IMR-90 (cell line): ENCODE data around the gene NDUFAF7. TPM values are rescaled to one million over a fixed set of nuclear protein-coding genes. Genes with fewer than 3 reads are reported as not detected.

Experiments
- ATAC-seq: fragments of 200-7000 bp; cut with Tn5 transposase; 2 replicates; pipeline ENCODE4 v1.9.1; 2020; ENCODE audit warnings: low read depth, mild to moderate bottlenecking, moderate library complexity
- BruUV-seq: library from RNA; stranded (reverse); fragments of 400-500 nt; replicated peaks from 2 replicates; lab custom pipeline; 2021; lab: Mats Ljungman, UMichigan
- CTCF ChIA-PET: fragments of 300-600 bp; formaldehyde crosslinking; extraction: SDS; loops from one replicate; lab custom pipeline; 2021; ENCODE audit warnings: antibody characterized with exemption; lab: Yijun Ruan, JAX
- POLR2A ChIA-PET: fragments of 300-600 bp; sonication (Branson Sonifier 250); formaldehyde crosslinking; loops from one replicate; lab custom pipeline; 2022; ENCODE audit warnings: antibody characterized with exemption; ENCODE audit not compliant: unreplicated experiment; lab: Charles Lee
- DNase-seq: peaks from one replicate; pipeline ENCODE4 v3.0.0; 2013
- H2AFZ ChIP-seq: replicated peaks from 2 replicates; pipeline ENCODE3; 2013; ENCODE audit warnings: low read length, mild to moderate bottlenecking; ENCODE audit not compliant: poor library complexity
- H2AK5ac ChIP-seq: 2 replicates; pipeline ENCODE4 v1.6.1; 2013; ENCODE audit warnings: low read depth, low read length, inconsistent platforms
- H2AK9ac ChIP-seq: replicated peaks from 2 replicates; pipeline ENCODE3; 2013; ENCODE audit warnings: mild to moderate bottlenecking, low read depth, low read length, moderate library complexity; ENCODE audit not compliant: poor library complexity
- H2BK120ac ChIP-seq: 2 replicates; pipeline ENCODE4 v1.6.1; 2013; ENCODE audit warnings: low read depth, low read length, inconsistent platforms
- H2BK15ac ChIP-seq: 3 replicates; pipeline ENCODE4 v1.6.1; 2013; ENCODE audit warnings: low read depth, low read length, inconsistent platforms
- H2BK20ac ChIP-seq: 2 replicates; pipeline ENCODE4 v1.6.1; 2013; ENCODE audit warnings: low read depth, mild to moderate bottlenecking, inconsistent platforms, low read length, moderate library complexity
- H2BK5ac ChIP-seq: 2 replicates; pipeline ENCODE4 v1.6.1; 2013; ENCODE audit warnings: mild to moderate bottlenecking, low read depth, low read length, inconsistent platforms; ENCODE audit not compliant: poor library complexity, severe bottlenecking
- H3K14ac ChIP-seq: replicated peaks from 2 replicates; pipeline ENCODE4 v1.6.1; 2013; ENCODE audit warnings: low read depth, low read length, inconsistent platforms
- H3K18ac ChIP-seq: 2 replicates; pipeline ENCODE4 v1.6.1; 2013; ENCODE audit warnings: low read depth, low read length, control low read depth
- H3K23ac ChIP-seq: 2 replicates; pipeline ENCODE4 v1.6.1; 2013; ENCODE audit warnings: low read depth, low read length, inconsistent platforms
- H3K27ac ChIP-seq: 2 replicates; pipeline ENCODE4 v1.5.1; 2013; ENCODE audit warnings: mild to moderate bottlenecking, control low read depth, low read length; ENCODE audit not compliant: insufficient read depth
- H3K27me3 ChIP-seq: 2 replicates; pipeline ENCODE4 v1.6.1; 2013; ENCODE audit warnings: low read length; ENCODE audit not compliant: control insufficient read depth, insufficient read depth
- H3K36me3 ChIP-seq: 2 replicates; pipeline ENCODE4 v1.6.1; 2013; ENCODE audit warnings: low read length, mixed read lengths; ENCODE audit not compliant: control insufficient read depth, insufficient read depth
- H3K4ac ChIP-seq: 2 replicates; pipeline ENCODE4 v1.6.1; 2013; ENCODE audit warnings: low read depth, low read length, inconsistent platforms
- H3K4me1 ChIP-seq: 2 replicates; pipeline ENCODE4 v1.6.1; 2013; ENCODE audit warnings: low read length, mixed read lengths; ENCODE audit not compliant: control insufficient read depth, insufficient read depth
- H3K4me2 ChIP-seq: 2 replicates; pipeline ENCODE4 v1.6.1; 2013; ENCODE audit warnings: low read depth, mild to moderate bottlenecking, control low read depth, low read length, moderate library complexity
- H3K4me3 ChIP-seq: 2 replicates; pipeline ENCODE4 v1.5.1; 2013; ENCODE audit warnings: low read depth, mild to moderate bottlenecking, control low read depth, low read length, moderate library complexity; ENCODE audit not compliant: insufficient read depth
- H3K56ac ChIP-seq: 2 replicates; pipeline ENCODE4 v1.6.1; 2013; ENCODE audit warnings: low read length, inconsistent platforms; ENCODE audit not compliant: insufficient read depth; ENCODE audit errors: extremely low read depth
- H3K79me1 ChIP-seq, 2 experiments: 2 replicates each; pipeline ENCODE4 v1.6.1; 2013; ENCODE audit warnings: low read length in 2 of 2, inconsistent platforms in 1 of 2, low read depth in 1 of 2
- H3K9ac ChIP-seq: 2 replicates; pipeline ENCODE4 v1.6.1; 2013; ENCODE audit warnings: low read depth, low read length, control low read depth
- H3K9me1 ChIP-seq: 2 replicates; pipeline ENCODE4 v1.6.1; 2013; ENCODE audit warnings: low read length, inconsistent platforms; ENCODE audit not compliant: insufficient read depth
- H3K9me3 ChIP-seq: 2 replicates; pipeline ENCODE4 v1.6.1; 2013; ENCODE audit warnings: low read length; ENCODE audit not compliant: control insufficient read depth, insufficient read depth
- H4K20me1 ChIP-seq: 2 replicates; pipeline ENCODE4 v1.6.1; 2013; ENCODE audit warnings: low read length, inconsistent platforms; ENCODE audit not compliant: insufficient read depth
- H4K5ac ChIP-seq: 2 replicates; pipeline ENCODE4 v1.6.1; 2013; ENCODE audit warnings: mild to moderate bottlenecking, low read depth, low read length, control low read depth
- H4K8ac ChIP-seq, 2 experiments: 2 replicates each; pipeline ENCODE4 v1.6.1; 2013; ENCODE audit warnings: low read depth in 2 of 2, low read length in 2 of 2, control low read depth in 1 of 2, inconsistent platforms in 1 of 2
- H4K91ac ChIP-seq: 2 replicates; pipeline ENCODE4 v1.6.1; 2013; ENCODE audit warnings: low read depth, low read length, inconsistent platforms; ENCODE audit not compliant: insufficient read depth
- CTCF ChIP-seq: conservative IDR thresholded peaks from 2 replicates; pipeline ENCODE4 v1.5.1; 2012; ENCODE audit warnings: mild to moderate bottlenecking, low read depth, low read length, improper control_type of control experiment
- ELK1 ChIP-seq: fragments of 150-350 bp; IDR thresholded peaks from 2 replicates; pipeline ENCODE4 v1.6.1; 2016; ENCODE audit warnings: low read depth, mild to moderate bottlenecking, low read length, moderate library complexity, borderline replicate concordance
- MAFK ChIP-seq: IDR thresholded peaks from 2 replicates; pipeline ENCODE4 v1.6.1; 2012; ENCODE audit warnings: low read depth, low read length, improper control_type of control experiment
- MAZ ChIP-seq: IDR thresholded peaks from 2 replicates; pipeline ENCODE4 v1.6.1; 2012; ENCODE audit warnings: low read depth, mild to moderate bottlenecking, low read length, improper control_type of control experiment, moderate library complexity, borderline replicate concordance
- MXI1 ChIP-seq: IDR thresholded peaks from 2 replicates; pipeline ENCODE4 v1.6.1; 2012; ENCODE audit warnings: low read depth, mild to moderate bottlenecking, low read length, moderate library complexity, borderline replicate concordance
- NFE2L2 ChIP-seq: fragments of 150-350 bp; IDR thresholded peaks from 2 replicates; pipeline ENCODE4 v1.6.1; 2016; ENCODE audit warnings: low read depth, mild to moderate bottlenecking, low read length
- RAD21 ChIP-seq: IDR thresholded peaks from 2 replicates; pipeline ENCODE4 v1.6.1; 2012; ENCODE audit warnings: low read length, improper control_type of control experiment
- RCOR1 ChIP-seq: IDR thresholded peaks from 2 replicates; pipeline ENCODE4 v1.6.1; 2012; ENCODE audit warnings: mild to moderate bottlenecking, low read length, improper control_type of control experiment; ENCODE audit not compliant: insufficient replicate concordance
- WGBS, 2 experiments: methylation state at CpG; one replicate each; pipeline versions ENCODE4 v1.1.5 to v1.1.7; 2013; ENCODE audit warnings: missing lambda C conversion rate in 2 of 2; ENCODE audit not compliant: insufficient read length in 1 of 2; ENCODE audit errors: extremely low coverage in 2 of 2; 5-methylcytosine and 5-hydroxymethylcytosine counted together
- dilution Hi-C: fragments of 300-500 bp; cut with HindIII; formaldehyde crosslinking; loops from one replicate; pipeline ENCODE4 v1.14.3; 2018; ENCODE audit warnings: low sequenced_read_pairs; ENCODE audit not compliant: unreplicated experiment
- in situ Hi-C: fragments of 300-500 bp; cut with MboI; formaldehyde crosslinking; loops from 3 replicates; pipeline ENCODE4 v1.14.3; 2019; ENCODE audit warnings: low sequenced_read_pairs, inconsistent platforms, mixed read lengths
- intact Hi-C: fragments of 100-400 bp; cut with micrococcal nuclease; formaldehyde crosslinking; loops from 2 replicates; pipeline ENCODE4 v1.10.0; 2022
- polyA plus RNA-seq, 3 experiments: library from polyadenylated mRNA; depleted of rRNA; stranded (reverse); fragments of >200 nt; gene quantifications; 2 replicates each; pipeline ENCODE4 v1.2.3, GENCODE V29; 2012; ENCODE audit warnings: low replicate concordance in 1 of 3
- total RNA-seq: library from RNA; depleted of rRNA; stranded (reverse); fragments of >200 nt; gene quantifications from 2 replicates; pipeline ENCODE4 v1.2.3, GENCODE V29; 2012

The NDUFAF7 gene
- total and polyA plus RNA-seq, 2 of the 4 experiments (the other 2 are of a cell fraction) = 9.9 to 17.4 TPM

- no CpG with 5 or more reads among the region's 3 CpGs for WGBS, 2 experiments
- Histone ChIP-seq H2AK5ac (no peak overlapping the region), H3K23ac (no peak overlapping the region), H3K4me3 (no peak overlapping the region), H3K9ac (no peak overlapping the region), H3K56ac (no peak overlapping the region), H3K9me3 (no peaks in the 10 kb centered on the region), H3K36me3 (peaks cover 31% of the 10 kb centered on the region), H3K18ac (no peak overlapping the region), H4K8ac (no peak overlapping the region), H2BK120ac (no peak overlapping the region), H4K20me1 (peaks cover 3% of the 10 kb centered on the region; the same call in 1 of the 2 replicates), H2AFZ (no peak overlapping the region), H4K5ac (no peak overlapping the region), H3K79me1 (peaks cover 4 to 20% of the 10 kb centered on the region in 2 experiments; a peak in 3 of 4 replicates), H2BK15ac (no peak overlapping the region), H3K4ac (no peak overlapping the region), H4K91ac (no peak overlapping the region), H3K27ac (no peak overlapping the region), H2BK5ac (no peak overlapping the region), H3K14ac (no peak overlapping the region), H3K9me1 (peaks cover 9% of the 10 kb centered on the region), H3K27me3 (no peaks in the 10 kb centered on the region), H3K4me2 (no peak overlapping the region), H2AK9ac (no peak overlapping the region), H3K4me1 (peaks cover 5% of the 10 kb centered on the region; the same call in 1 of the 2 replicates), H2BK20ac (no peak overlapping the region)
- ChIA-PET POLR2A (interaction anchor here (0.7 kb wide), 1 partner anchor 56 kb away, joined by 8 read pairs; no protein-coding TSS in a partner anchor), CTCF (no interaction called here)
- dilution Hi-C loops = no loop called here
- DNase-seq (no peak), ATAC-seq (no peak)
- BruUV-seq = no TSS peak
- in situ Hi-C loops = no loop called here
- intact Hi-C loops = no loop called here
- TF ChIP-seq NFE2L2 (no peak), ELK1 (no peak), MAFK (no peak), MAZ (no peak), RCOR1 (no peak), CTCF (no peak), RAD21 (no peak), MXI1 (no peak)
Measured at GRCh38 chr2:37244755-37245154, 13.3 kb downstream of the NDUFAF7 start.
